Osteoblast (primary cell): ENCODE data around the gene MRPS30. TPM values are rescaled to one million over a fixed set of nuclear protein-coding genes. Genes with fewer than 3 reads are reported as not detected.

ENCODE experiments used
- DNase-seq: peaks from one replicate; pipeline ENCODE4 v3.0.0; 2011; ENCODE audit warnings: low spot score, mixed read lengths; ENCODE audit not compliant: insufficient read length; ENCODE audit errors: missing footprints
- H2AFZ ChIP-seq: 2 replicates; pipeline ENCODE4 v1.6.0; 2011; ENCODE audit warnings: mild to moderate bottlenecking, low read length
- H3K27ac ChIP-seq: 2 replicates; pipeline ENCODE4 v1.5.1; 2011; ENCODE audit warnings: mild to moderate bottlenecking, low read depth, low read length, moderate library complexity
- H3K27me3 ChIP-seq: 2 replicates; pipeline ENCODE4 v1.6.0; 2012; ENCODE audit warnings: mild to moderate bottlenecking, control low read depth, inconsistent platforms, low read length, moderate library complexity; ENCODE audit not compliant: insufficient read depth
- H3K36me3 ChIP-seq: 2 replicates; pipeline ENCODE4 v1.5.1; 2011; ENCODE audit warnings: mild to moderate bottlenecking, low read length, control low read depth, moderate library complexity; ENCODE audit not compliant: insufficient read depth
- H3K4me1 ChIP-seq: 2 replicates; pipeline ENCODE4 v1.5.1; 2011; ENCODE audit warnings: mild to moderate bottlenecking, low read length, control low read depth, moderate library complexity; ENCODE audit not compliant: insufficient read depth
- H3K4me2 ChIP-seq: 2 replicates; pipeline ENCODE4 v1.6.0; 2011; ENCODE audit warnings: mild to moderate bottlenecking, low read length; ENCODE audit not compliant: insufficient read depth
- H3K4me3 ChIP-seq: fragments of 200-600 bp; sonication (generic); 3 replicates; pipeline ENCODE4 v1.5.1; 2012; ENCODE audit warnings: mild to moderate bottlenecking, low read length, inconsistent platforms; ENCODE audit not compliant: insufficient read depth
- H3K79me2 ChIP-seq: 2 replicates; pipeline ENCODE4 v1.6.0; 2012; ENCODE audit warnings: mild to moderate bottlenecking, low read length, control low read depth, inconsistent platforms; ENCODE audit not compliant: insufficient read depth
- H3K9me3 ChIP-seq: 2 replicates; pipeline ENCODE4 v1.5.1; 2011; ENCODE audit warnings: low read depth, low read length, control low read depth
- H4K20me1 ChIP-seq: 2 replicates; pipeline ENCODE4 v1.6.0; 2012; ENCODE audit warnings: mild to moderate bottlenecking, low read length, control low read depth; ENCODE audit not compliant: insufficient read depth
- total RNA-seq: library from RNA; depleted of rRNA; stranded (reverse); fragments of >200 nt; gene quantifications from 2 replicates; pipeline ENCODE4 v1.2.3, GENCODE V29; 2012
- TF ChIP-seq, protein P1 (sequence below): IDR thresholded peaks from 2 replicates; pipeline ENCODE4 v1.5.1; 2011; ENCODE audit warnings: mild to moderate bottlenecking, low read depth, low read length, moderate library complexity; ENCODE audit errors: extremely low read depth

Gene MRPS30
- 69.1 and 69.2 TPM in 2 replicates for total RNA-seq

DNA sequence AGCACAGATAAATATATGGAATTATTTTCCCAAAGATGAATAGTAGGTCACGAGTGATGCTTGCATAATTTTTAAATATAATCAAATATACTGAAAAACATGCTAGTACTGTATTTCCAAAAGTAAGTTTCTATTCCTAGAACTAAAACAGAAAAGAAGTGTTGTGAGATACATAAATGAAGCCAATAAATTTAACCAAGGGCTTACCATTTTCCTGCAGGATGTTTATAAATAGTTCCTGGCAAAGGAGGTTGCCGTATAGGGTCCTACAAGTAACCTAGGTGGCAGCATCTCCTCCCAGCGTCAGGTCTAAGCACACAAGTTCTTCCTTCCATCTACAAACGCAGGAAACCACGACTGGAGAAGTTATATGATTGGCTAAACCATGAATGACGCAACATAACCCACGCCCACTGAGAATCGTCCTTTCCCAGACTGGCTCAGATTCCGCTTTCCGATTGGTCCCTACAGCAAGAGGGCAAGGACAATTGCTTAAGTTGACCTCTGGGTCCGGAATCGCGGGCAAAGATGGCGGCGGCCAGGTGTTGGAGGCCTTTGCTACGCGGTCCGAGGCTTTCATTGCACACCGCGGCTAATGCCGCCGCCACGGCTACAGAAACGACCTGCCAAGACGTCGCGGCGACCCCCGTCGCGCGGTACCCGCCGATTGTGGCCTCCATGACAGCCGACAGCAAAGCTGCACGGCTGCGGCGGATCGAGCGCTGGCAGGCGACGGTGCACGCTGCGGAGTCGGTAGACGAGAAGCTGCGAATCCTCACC, at the start of gene MRPS30:
TSS of gene MRPS30 (plus strand) at position 513 of the 780 bp plus-strand sequence. CDS start at position 529, 16 bp downstream.
- no peaks in the 10 kb centered on the region for H4K20me1 ChIP-seq

DNA sequence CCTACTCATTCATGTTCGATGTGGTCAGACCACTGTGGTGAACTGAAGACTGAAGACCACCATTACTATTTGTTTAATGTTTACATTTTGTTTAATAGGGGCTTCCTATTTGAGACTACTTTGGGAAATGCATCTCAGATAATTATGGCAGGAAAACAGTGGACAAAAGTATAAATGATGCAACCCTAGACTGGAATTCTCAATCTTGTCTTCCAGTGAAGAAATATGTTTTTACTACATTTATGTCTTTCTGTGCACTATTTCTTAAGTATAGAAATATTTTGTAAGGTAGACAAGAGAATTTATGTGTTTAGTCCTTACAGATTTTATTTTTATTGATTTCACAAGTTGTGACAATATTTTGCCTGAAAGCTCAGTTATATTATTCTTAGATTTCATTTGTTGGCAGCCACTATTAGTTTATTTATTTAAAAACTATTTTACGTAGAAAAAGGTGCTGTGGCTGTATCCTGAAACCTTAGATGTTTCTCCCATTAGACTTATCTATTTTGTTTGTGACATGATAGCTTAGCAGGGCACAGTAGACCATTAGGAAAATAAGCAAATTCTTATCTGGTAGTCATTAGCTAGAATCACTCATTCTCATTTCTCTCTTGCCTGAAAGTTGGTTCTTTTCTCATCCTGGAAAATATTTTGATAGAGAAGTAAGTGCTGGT, 39.4 kb upstream of the MRPS30 start:
- Histone ChIP-seq H3K79me2 (no peaks in the 10 kb centered on the region), H4K20me1 (no peaks in the 10 kb centered on the region), H2AFZ (no peak overlapping the region), H3K4me2 (no peak overlapping the region), H3K4me3 (no peak overlapping the region), H3K36me3 (no peaks in the 10 kb centered on the region), H3K4me1 (peaks cover 13% of the 10 kb centered on the region), H3K27me3 (no peaks in the 10 kb centered on the region), H3K9me3 (no peaks in the 10 kb centered on the region), H3K27ac (no peak overlapping the region)
- TF ChIP-seq, protein P1, sequence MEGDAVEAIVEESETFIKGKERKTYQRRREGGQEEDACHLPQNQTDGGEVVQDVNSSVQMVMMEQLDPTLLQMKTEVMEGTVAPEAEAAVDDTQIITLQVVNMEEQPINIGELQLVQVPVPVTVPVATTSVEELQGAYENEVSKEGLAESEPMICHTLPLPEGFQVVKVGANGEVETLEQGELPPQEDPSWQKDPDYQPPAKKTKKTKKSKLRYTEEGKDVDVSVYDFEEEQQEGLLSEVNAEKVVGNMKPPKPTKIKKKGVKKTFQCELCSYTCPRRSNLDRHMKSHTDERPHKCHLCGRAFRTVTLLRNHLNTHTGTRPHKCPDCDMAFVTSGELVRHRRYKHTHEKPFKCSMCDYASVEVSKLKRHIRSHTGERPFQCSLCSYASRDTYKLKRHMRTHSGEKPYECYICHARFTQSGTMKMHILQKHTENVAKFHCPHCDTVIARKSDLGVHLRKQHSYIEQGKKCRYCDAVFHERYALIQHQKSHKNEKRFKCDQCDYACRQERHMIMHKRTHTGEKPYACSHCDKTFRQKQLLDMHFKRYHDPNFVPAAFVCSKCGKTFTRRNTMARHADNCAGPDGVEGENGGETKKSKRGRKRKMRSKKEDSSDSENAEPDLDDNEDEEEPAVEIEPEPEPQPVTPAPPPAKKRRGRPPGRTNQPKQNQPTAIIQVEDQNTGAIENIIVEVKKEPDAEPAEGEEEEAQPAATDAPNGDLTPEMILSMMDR, result no peak
- DNase-seq, result no peak

More for the DNA sequence above, at the start of gene MRPS30:
- Histone ChIP-seq H3K9me3 (no peaks in the 10 kb centered on the region), H3K27me3 (no peaks in the 10 kb centered on the region), H3K4me2 (peak within 1 kb of the TSS; percentile 93), H3K4me1 (peaks cover 9% of the 10 kb centered on the region), H3K36me3 (peaks cover 9% of the 10 kb centered on the region), H2AFZ (peak within 1 kb of the TSS; percentile 96), H3K79me2 (peaks cover 36% of the 10 kb centered on the region), H3K27ac (peak within 1 kb of the TSS; percentile 80), H3K4me3 (peak within 1 kb of the TSS; percentile 89)
- peak; percentile 92 for DNase-seq
- TF ChIP-seq, protein P1, result peak; percentile 44

DNA sequence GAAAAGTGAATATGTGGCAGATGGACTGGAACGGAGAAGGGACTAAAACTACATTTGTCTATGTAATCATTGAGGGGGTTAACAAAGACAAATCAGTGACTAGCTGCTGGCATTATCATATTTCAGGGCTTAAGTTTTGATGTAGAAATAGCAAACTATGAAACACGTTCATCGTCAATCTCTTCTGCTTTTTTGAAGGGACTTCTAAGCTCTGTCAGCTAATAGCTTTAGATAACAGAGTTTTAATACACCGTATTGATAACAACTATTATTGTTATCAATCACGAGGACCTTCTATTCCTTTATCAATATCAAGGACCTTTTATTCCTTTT, 38.9 kb upstream of the MRPS30 start:
- Histone ChIP-seq H3K4me1 (peaks cover 13% of the 10 kb centered on the region), H3K27me3 (no peaks in the 10 kb centered on the region), H4K20me1 (no peaks in the 10 kb centered on the region), H3K79me2 (no peaks in the 10 kb centered on the region), H3K36me3 (no peaks in the 10 kb centered on the region), H3K9me3 (no peaks in the 10 kb centered on the region), H3K27ac (no peak overlapping the region), H2AFZ (no peak overlapping the region), H3K4me3 (no peak overlapping the region), H3K4me2 (no peak overlapping the region)
- TF ChIP-seq, protein P1, result no peak
- no peak for DNase-seq
